ENCODE measurements around the gene GABBR2.
A peak's percentile ranks its signal among the peaks of the same experiment; 100 is the strongest.

Gene GABBR2

GRCh38 chr9:98383758-98384157, 325.0 kb downstream of the GABBR2 start:
- DNase-seq = no peak

DNA sequence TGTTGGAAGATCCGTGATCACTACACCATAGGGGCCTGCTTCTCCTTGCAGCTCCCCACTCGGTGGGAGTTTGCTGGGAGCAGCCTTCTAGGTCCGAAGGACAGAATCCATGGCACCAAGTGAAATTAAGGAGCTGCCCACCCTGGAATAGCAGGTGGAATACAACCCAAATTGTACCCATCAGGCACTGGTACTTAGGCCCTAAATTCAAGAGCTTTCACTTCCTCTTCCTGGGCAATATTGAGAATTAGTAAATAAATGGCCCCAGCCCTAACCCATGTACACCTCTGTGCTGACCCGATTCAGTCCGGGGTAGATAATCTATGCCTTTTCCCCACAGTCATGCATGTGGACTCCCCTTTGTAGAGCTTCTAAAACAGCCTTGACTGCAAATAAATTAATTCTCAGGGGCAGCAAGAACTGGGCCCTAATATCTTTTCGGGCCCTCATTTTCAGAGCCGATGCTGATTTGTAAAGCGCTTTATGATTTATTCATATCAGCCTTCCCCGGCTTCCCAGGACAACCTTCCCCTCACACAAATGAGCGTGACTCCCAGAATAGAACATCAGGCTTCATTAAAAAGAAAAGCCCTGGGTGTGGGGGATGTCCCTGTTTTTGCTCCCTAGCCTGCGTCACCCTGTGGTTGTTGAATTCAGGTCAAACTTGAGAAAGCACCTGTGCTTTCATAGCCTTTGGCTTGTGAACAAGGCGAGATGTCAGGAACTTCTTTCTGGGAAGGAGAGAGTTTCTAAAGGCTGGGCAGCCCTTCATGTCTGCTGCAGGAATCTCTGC, 327.2 kb downstream of the GABBR2 start:
- no peak for DNase-seq

DNA sequence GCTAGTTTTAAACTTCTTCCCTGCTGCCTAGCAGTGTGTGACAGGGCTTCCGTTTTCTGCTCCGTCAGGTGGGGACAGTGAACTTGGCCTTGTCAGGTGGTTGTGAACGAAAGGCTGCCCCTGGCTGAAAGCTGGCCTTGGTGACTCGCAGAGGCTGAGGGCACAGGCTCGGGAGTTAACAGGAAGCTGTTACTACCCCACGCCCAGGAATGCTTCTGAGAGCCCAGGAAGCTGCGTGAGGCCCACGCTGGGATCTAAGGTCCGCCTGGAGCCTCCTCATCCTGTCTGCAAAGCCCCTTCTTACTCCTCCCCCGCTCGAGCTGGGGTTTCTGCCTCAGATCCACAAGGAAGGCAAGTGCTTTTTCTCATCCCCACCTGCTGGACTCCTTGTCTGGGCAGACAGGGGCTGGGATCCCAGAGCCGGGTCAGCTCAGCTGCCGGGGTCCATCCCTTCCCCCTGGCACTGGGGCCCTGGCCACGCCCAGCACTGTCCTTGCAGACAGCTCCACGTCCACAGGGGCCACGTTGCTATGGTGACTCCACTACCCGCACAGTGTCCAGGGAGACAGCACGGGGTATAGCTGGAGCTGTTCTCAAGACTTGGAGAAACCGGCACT, 328.6 kb downstream of the GABBR2 start:
- DNase-seq = peak; percentile 2

- DNase-seq = no peak
Observed at GRCh38 chr9:98379572-98379971, 329.2 kb downstream of the GABBR2 start.

DNA sequence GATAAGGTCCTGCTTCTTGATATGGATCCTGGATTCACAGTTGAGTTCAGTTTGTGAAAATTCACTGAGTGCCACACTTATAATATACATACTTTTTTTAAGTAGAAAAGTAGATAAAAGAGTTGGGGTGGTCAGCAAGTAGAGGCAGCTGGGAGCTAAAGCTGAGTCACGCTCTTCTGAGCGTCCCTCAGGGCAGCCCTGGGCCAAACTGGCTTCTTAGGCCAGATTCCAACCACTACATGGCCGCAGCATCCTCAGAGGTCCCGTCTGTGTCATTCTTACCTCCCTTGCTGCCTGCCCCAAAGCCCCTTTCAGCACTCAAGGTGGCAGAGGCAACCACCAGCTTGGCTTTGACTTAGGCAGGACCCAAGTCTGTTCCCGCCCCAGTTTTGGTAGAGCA, 329.9 kb downstream of the GABBR2 start:
- no peak for DNase-seq

GRCh38 chr9:98378206-98378780, 330.4 kb downstream of the GABBR2 start:
- no peak for DNase-seq

DNA sequence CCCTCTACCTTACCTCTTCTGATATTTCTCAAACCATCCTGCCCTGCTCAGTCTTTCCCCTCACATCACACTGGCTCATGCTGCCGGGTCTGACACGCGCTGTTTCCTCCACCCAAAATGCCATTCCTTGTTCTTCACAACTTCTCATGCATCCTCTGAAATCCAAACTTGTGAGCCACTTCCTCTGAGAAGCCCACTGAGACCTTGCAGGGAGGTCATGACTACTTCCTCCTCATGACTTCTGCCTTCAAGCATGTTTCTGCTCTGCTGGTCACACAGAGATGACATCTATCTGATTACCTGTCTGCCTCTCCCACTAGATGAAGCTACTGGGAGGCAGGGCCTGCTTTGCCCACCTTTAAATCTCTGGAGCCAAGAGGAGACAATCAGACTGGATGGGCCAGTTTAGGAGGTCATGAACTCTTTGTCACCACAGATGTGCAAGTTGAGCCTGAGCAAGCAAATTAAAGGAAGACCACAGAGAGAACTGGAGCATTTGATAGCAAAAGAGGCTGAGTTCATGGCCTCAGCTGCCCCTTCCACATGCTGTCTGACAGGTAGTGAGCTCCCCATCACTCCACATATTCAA, 333.5 kb downstream of the GABBR2 start:
- DNase-seq = no peak

DNA sequence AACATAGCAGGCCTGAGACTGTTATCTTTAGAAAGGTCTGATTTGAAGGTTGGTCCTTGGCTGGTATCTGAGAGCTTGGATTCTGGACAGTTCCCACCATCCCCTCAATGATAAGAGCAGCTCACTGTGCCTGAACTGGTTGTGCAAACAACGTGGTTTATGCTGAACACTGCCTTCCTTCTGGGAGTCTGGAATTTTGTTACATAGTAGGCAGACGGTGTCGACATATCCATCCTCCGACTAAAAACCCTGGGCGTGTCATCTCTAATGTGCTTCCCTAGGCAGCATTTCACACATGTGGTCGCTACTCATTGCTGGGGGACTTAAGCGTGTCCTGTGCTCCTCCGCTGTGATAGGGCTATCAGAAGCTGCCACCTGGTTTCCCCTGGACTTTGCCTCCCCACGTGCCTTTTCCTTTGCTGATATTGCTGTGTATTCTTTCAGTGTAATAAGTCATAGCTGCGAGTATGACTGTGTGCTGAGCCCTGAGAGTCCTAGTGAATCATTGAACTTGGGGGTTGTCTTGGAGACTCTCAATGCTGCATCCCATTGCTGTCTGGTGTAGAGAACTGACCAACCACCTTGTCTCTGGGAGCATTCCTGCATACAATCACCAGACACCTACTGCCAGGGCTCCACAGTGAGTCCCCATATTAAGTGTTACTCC, 334.2 kb downstream of the GABBR2 start:
- no peak for DNase-seq

GRCh38 chr9:98373609-98374008, 335.1 kb downstream of the GABBR2 start:
- DNase-seq = no peak

- DNase-seq = no peak
Observed at GRCh38 chr9:98372077-98372836, 336.5 kb downstream of the GABBR2 start.

DNA sequence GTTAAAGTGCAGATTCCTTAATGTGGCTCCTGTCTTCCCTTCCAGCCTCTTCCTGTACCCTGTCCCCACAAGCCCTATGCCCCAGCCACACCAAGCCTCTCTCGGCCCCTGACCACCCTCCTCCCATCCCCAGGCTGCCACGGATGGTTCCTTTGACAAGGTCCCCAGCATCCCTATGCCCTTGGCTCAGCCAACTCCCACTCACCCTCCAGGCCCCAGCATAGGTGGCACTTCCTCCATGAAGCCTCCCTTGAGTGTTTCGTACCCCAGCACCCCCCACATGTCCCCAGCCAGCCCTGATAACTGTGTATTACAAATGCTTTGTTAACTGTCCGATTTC, 337.8 kb downstream of the GABBR2 start:
- no peak for DNase-seq

DNA sequence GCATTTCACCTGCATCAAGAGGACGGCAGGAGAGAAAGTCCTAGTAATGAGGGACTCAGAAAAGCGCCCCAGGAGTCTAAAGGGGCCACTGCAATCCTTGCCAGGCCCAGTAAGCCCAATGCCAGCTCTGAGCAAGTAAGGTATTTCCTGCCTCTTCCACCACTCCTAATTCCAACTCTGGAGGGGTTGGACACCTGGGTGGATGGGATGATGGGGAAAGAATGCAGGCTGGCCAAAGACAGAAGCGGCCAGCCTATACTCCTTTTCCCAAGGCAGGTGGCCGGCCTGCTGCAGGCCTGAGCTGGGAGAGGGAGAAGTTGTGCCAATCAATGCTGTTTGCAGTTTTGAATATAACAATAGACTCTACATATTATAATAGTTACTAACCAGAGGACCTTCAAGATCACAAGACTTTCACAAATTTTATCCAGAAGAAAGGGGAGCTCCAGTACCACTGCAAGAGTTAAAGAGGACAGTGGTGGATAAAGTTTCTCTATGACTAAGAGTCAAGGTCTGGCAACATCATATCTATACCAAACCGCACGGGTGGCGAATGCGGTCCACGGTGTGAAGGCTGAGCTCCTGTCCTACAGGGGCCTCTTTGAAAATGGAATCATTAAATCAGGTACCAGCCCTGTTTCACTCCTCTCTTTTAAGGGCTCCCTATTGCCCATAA, 338.3 kb downstream of the GABBR2 start:
- no peak for DNase-seq

GRCh38 chr9:98369896-98370295, 338.8 kb downstream of the GABBR2 start:
- no peak for DNase-seq

GRCh38 chr9:98369471-98369870, 339.3 kb downstream of the GABBR2 start:
- DNase-seq = no peak

- no peak for DNase-seq
Observed at GRCh38 chr9:98369066-98369425, 339.7 kb downstream of the GABBR2 start.

DNA sequence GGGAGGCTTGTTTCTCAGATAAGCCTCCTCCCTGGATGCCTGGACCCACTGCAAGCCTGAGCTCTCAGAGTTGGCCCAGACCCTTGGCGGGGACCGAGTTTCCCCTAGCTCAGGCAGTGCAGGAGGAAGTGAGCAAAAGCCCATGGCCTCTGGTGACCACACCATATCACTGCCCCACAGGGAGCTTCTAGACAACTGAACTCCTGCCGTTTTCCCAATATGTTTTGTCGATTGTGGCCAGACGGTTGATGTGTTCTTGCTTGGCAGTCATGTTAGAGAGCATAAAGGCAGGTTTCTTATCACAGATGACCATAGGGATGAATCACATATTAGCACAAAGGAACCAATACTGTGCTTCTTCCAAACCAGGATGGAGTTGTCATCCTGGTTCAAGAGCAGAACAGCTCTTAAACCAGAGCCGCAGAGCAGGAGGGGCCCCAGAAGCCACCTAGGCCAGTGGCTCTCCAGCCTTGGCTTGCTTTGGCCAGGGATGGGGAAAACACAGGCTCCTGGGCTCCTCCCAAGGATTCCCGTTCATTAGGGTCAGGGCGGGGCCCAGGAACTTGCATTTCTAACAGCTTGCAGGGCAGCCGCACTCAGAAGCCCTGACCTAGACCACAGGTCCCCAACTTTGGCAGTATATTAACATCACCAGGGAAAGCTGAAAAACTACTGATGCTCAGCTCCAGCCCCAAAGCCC, 340.2 kb downstream of the GABBR2 start:
- no peak for DNase-seq

DNA sequence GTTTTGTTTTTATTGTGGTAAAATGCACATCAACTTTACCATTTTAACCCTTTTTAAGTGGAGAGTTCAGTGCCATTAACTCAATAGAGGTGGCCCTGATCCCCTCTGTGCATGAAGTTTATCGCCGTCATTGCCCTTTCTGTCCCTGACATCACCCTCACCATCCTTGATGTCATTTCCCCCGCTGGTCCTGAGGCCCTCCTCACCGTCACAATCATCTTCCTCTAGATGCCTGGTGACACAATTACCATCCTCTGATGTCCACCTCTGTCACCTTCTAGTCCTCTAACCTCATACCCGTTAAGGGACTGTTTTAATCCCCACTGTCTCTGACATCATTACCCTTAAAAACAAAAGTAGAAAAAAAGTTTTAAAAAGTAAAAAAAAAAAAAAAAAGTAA, 340.8 kb downstream of the GABBR2 start:
- DNase-seq = no peak

GRCh38 chr9:98367371-98367900, 341.3 kb downstream of the GABBR2 start:
- no peak for DNase-seq

- no peak for DNase-seq
Observed at GRCh38 chr9:98365781-98366180, 343.0 kb downstream of the GABBR2 start.

- DNase-seq = no peak
Observed at GRCh38 chr9:98365227-98365669, 343.5 kb downstream of the GABBR2 start.

DNA sequence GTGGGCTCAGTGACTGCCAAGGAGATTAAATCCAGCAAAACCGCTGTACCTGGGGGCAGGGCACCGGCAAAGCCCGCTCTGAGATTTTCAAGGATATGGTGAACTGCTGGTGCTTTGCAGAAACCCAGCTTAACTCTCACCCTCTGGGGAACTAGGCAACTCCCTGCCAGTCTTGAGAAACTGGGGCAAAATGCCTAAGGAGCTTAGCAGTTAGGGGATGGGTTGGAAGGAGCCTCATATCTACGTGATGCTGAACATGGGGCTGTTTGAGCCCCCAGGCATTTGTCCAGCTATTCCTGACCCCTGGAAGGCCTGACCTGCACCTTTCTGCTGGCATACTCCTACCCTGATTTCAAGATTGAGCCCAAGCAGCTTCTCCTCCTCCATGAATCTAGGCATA, 344.6 kb downstream of the GABBR2 start:
- DNase-seq = no peak

Measured in NCI-H2227 treated with DMSO at 0.1 percent for 48 hours (cell line).